HG03064 (cell line): Measurements from ENCODE around the gene PRXL2C.

ENCODE experiments used
- ATAC-seq: cut with Tn5 transposase; IDR thresholded peaks from one replicate; pipeline ENCODE4 v1.9.1; 2021; ENCODE audit warnings: low read depth; ENCODE audit not compliant: unreplicated experiment

Gene PRXL2C

DNA sequence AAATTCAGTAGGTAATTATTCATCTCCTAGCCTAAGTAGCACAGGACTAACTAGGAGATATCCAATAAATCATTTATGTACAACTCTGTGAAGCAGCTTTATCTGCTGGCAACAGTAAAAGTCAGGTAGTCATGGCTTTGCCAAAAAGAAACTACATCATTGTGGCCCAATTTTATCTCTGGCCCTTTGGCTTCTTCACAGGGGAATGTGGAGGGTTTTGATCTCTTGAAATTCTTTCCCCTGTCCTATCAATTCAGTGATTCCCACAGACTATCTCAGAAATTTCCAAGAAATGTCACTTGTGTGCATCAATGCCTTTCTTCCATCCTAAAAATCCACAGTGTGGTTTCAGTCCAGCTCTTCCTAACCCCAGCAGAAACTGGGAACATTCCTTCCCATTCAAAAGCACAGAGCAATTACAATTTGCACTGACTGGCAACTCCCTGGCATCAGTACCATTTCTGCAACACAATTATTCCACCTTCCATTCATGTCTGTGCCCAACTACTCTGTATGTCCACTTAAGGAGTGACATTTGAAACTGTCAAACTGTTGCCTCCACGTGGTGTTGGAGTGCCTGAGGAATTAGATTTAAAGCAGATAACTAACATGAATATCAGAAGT, 42.0 kb downstream of the PRXL2C start:
- no peak for ATAC-seq

DNA sequence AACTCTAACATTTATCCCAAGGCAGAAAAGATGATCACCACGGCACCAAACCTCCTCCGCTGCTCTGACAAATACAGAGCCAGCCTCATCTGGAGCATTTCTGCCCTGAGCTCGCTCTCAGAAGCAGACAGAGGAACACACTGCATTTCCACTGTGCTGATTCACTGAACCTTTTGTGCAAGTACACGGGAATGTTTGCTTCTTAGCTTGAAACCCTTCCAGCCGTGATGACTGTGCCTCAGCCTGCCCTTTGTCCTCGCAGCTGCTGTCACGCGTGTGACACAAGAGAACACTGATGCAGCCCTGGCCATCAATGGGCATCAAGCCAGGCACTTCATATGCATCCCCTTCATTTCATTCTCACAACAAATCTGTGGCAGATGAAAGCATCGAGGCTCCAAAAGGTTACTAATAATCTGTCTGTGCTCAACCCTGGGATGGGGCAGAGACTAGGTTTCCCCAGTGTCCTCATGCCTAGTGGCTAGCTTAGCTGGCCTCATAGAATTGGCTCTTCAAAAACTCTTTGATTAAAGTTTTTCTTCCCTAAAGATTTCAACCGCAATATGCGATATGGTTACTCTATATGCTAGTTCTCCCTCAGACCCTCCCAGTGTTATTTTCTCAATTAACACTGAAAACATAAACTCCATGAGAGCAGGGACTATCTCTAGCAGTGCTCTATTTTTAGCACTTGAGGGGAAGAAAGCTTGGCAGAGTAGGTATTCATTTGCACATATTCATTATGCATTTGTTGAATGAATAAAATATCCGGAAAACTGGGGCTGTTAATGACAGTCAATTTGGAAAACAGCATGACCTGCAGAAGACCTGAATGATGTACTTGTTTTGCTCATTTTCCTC, 42.8 kb downstream of the PRXL2C start:
- ATAC-seq = no peak

DNA sequence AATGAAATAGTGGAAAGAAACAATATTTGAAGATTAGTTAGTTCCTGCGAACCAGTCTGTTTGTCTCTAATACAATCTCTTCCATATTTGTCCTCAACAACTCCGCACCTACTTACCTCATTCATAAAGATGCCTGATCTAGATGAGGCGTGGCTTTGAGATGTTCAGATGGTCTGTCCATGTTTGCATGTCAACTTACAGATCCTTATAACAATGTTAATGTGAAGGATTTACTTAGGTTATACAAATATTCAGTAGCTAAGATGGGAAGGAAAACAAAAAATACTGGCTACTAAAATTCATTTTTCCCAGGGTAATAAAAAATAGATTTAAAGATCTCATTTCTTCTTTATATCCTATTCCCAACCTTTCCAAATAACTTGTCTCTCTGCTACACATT, 43.8 kb downstream of the PRXL2C start:
- no peak for ATAC-seq

DNA sequence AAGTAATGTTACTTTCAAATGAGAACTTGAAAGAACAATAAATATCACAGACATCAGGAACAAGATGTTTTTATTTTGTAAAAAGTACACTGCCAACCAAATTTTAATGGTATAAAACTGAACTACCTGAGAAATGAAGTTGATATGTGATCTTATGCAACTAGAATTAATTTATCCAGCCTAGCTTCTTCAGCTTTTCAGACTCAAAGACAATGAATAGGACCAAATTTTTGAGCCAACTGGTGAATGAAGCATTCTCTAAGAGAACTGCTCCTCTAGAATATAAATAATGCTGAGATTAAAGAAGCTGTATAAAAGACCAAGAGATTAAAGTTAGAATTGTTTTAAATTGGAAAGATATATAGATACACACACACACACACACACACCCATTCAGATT, 45.4 kb downstream of the PRXL2C start:
- ATAC-seq = no peak

GRCh38 chr9:96607971-96608370, 47.1 kb downstream of the PRXL2C start:
- ATAC-seq = no peak

DNA sequence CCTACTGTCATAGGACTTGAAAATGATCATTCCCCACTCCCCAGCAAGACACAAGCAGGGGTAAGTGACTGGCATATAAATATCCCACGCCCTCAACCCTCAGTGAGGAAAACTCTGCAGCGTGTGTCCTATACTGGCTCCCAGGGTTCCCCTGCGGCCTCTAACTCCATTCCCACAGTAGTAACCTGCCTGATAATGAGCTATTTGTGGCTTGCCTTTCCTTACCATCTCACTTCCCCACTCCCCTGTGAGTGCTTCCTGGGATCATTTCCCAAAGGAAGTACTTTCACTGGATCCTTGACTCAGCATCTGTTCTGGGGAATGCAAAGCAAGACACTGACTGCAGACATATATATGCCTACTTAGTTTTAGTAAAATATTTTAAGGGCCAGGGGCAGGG, 49.8 kb downstream of the PRXL2C start:
- ATAC-seq = no peak

GRCh38 chr9:96604004-96604319, 51.2 kb downstream of the PRXL2C start:
- no peak for ATAC-seq

DNA sequence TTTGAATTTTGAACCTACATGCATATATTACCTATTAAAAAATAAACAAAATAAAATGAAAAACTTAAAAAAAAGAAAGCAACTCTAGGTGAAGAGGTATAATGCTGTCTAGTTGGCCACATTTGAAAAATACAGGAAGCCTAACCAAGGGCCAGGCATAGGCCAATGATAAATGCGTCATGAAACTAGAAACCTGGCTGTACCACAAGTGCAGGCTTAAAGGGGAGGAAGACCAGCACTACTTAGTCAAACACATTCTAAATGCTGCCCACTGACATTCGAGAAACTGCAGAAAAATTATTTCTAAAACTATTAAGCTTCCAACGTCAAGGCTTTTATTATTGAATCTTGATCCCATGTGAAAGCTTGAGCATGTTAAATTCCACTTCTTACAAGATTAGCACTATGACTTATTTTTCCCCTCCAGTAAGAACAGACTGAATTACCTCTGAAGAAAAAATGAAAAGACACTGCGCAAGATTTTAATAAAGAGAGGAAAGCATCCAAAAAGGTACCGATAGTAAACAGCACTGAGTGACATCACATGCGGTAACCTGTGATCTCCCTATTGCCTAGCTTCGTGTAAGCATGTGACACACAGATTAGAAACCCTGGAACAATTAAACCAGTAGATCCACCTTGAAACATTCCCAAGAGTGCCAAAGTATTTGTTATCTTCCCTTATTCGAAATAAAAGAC, 51.7 kb downstream of the PRXL2C start:
- no peak for ATAC-seq

DNA sequence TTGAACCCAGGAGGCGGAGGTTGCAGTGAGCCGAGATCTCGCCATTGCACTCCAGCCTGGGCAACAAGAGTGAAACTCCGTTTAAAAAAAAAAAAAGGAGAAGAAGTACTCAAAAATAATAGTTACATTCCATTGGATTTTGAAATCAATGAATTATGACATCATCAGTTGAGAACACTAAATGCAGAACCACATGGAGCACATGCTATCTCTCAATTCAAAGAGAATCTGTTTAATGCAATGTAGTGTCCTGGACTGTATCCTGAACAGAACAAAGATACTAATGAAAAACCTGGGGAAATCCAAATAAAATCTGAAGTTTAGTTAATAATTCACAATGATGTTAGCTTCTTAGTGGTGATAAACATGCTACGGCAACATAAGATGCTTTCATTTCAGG, 55.8 kb downstream of the PRXL2C start:
- no peak for ATAC-seq

- no peak for ATAC-seq
These were observed 58.5 kb downstream of the PRXL2C start for GRCh38 chr9:96596601-96597111.
